Measurements from ENCODE around the gene VGLL4. TPM values are rescaled to one million over a fixed set of nuclear protein-coding genes. Genes with fewer than 3 reads are reported as not detected.
"Not testable (repeated sequence)": the region's sequence is repeated elsewhere in the genome, so short reads cannot be mapped to it uniquely, and the experiment has no call there.

The VGLL4 gene
- total and polyA plus RNA-seq, 2 experiments from 2014 or later, result 30.9 to 46.5 TPM

DNA sequence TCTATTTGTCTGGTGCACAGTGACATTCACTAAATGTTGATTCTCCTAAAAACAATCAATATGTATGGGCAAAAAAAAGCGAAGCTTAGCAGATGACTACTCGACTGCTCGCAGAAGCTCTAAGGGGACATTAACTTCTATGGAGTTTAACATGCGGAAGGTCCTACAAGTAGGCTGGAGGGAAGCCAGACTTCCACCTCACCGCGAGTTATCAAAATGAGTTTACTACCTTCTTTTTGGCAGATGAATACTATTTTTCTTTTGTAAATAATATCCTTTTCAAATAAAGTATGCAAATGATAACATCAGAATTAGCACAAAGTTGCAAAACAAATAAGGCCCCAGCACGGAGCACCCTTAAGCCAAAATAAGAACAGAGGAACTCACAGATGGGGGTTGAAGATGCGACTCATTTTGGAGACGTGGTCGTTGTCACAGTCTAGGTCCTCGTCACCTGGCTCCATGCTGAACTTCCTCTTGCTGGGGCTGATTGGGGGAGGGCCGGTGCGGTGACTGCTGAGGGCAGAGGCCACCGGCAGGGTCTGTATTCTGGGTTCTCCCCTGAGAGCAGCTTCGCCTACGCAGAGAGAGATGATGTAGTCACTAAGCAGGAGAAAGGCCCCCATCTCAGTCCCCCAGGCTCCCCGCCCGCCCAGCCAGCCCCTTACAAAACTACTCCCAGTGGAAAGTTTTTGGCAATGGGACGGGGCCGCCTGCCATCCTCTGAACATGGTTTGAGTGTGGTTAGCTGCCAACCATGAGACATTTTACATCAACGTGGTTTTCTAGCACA is 42.1 kb downstream of the VGLL4 start:
- peaks cover 68% of the 10 kb centered on the region for H3F3A ChIP-seq (ENCODE audit: insufficient read depth)
- no peaks in the 10 kb centered on the region for H3K9me2 ChIP-seq (ENCODE audit: insufficient read depth)
- DNase-seq, result peak; percentile 88
- H3K4me3 ChIP-seq, result peak overlapping the region; percentile 47
- H3K9ac ChIP-seq, result peak overlapping the region; percentile 76
- WGBS, 2 experiments (ENCODE audit: low coverage in 1 of 2, low lambda C conversion rate in 2 of 2, missing lambda C conversion rate in 2 of 2), result 26 to 29% methylated on average over 18 to 21 of the region's 21 CpGs
- H3K79me2 ChIP-seq (ENCODE audit: insufficient read depth), result peaks cover 83% of the 10 kb centered on the region
- peaks cover 66% of the 10 kb centered on the region for H3K4me1 ChIP-seq (ENCODE audit: insufficient read depth)
- peak overlapping the region; percentile 96 for H3K27ac ChIP-seq
- no peaks in the 10 kb centered on the region for H3K9me3 ChIP-seq (ENCODE audit: low read depth)
- TF ChIP-seq EZH2phosphoT487 (IDR thresholded peaks at IDR 0.05; ENCODE audit: insufficient read depth, low read depth) (no peak), EZH2 (IDR thresholded peaks at IDR 0.05; ENCODE audit: insufficient read depth, poor library complexity, severe bottlenecking) (no peak)
- no peak overlapping the region for H2AFZ ChIP-seq
- H3K36me3 ChIP-seq (ENCODE audit: low read depth), result 0 out of 2 replicates have a peak, but pooled peaks cover 3% of the 10 kb centered on the region
- in situ Hi-C loops (cut with MboI), result no loop called here
- no peaks in the 10 kb centered on the region for H4K20me1 ChIP-seq (ENCODE audit: insufficient read depth)
- H3K27me3 ChIP-seq (replicated peaks; ENCODE audit: insufficient read depth), result no peaks in the 10 kb centered on the region
- H3K4me2 ChIP-seq (ENCODE audit: unreplicated experiment), result peak overlapping the region; percentile 70

GRCh38 chr3:11600501-11601282 is 43.0 kb downstream of the VGLL4 start:
- H2AFZ ChIP-seq, result no peak overlapping the region
- H3K79me2 ChIP-seq (ENCODE audit: insufficient read depth), result peaks cover 83% of the 10 kb centered on the region
- H3K4me3 ChIP-seq, result peak overlapping the region; percentile 47
- H3F3A ChIP-seq (ENCODE audit: insufficient read depth), result peaks cover 68% of the 10 kb centered on the region
- 1 to 7% methylated on average over 18 of the region's 18 CpGs for WGBS, 2 experiments (ENCODE audit: low coverage in 1 of 2, low lambda C conversion rate in 2 of 2, missing lambda C conversion rate in 2 of 2)
- peak overlapping the region; percentile 73 for H3K4me2 ChIP-seq (ENCODE audit: unreplicated experiment)
- DNase-seq, result peak; percentile 99
- no peaks in the 10 kb centered on the region for H3K9me2 ChIP-seq (ENCODE audit: insufficient read depth)
- H3K36me3 ChIP-seq (ENCODE audit: low read depth), result 0 out of 2 replicates have a peak, but pooled peaks cover 3% of the 10 kb centered on the region
- TF ChIP-seq EZH2 (IDR thresholded peaks at IDR 0.05; ENCODE audit: insufficient read depth, poor library complexity, severe bottlenecking) (no peak), EZH2phosphoT487 (IDR thresholded peaks at IDR 0.05; ENCODE audit: insufficient read depth, low read depth) (no peak)
- peaks cover 64% of the 10 kb centered on the region for H3K4me1 ChIP-seq (ENCODE audit: insufficient read depth)
- no peaks in the 10 kb centered on the region for H3K9me3 ChIP-seq (ENCODE audit: low read depth)
- no peaks in the 10 kb centered on the region for H4K20me1 ChIP-seq (ENCODE audit: insufficient read depth)
- H3K27ac ChIP-seq, result peak overlapping the region; percentile 96
- peak overlapping the region; percentile 76 for H3K9ac ChIP-seq
- in situ Hi-C loops (cut with MboI), result no loop called here
- H3K27me3 ChIP-seq (replicated peaks; ENCODE audit: insufficient read depth), result no peaks in the 10 kb centered on the region

- Histone ChIP-seq H3K27me3 (replicated peaks; ENCODE audit: insufficient read depth) (no peaks in the 10 kb centered on the region), H3K4me1 (ENCODE audit: insufficient read depth) (peaks cover 49% of the 10 kb centered on the region), H3K9me3 (ENCODE audit: low read depth) (no peaks in the 10 kb centered on the region), H4K20me1 (ENCODE audit: insufficient read depth) (no peaks in the 10 kb centered on the region), H3K36me3 (ENCODE audit: low read depth) (peaks cover 3% of the 10 kb centered on the region; the same call in 1 of the 2 replicates), H3K9me2 (ENCODE audit: insufficient read depth) (no peaks in the 10 kb centered on the region), H3K9ac (no peak overlapping the region), H3K79me2 (ENCODE audit: insufficient read depth) (peaks cover 82% of the 10 kb centered on the region), H3F3A (ENCODE audit: insufficient read depth) (peaks cover 49% of the 10 kb centered on the region), H3K4me2 (ENCODE audit: unreplicated experiment) (no peak overlapping the region), H3K4me3 (no peak overlapping the region), H3K27ac (no peak overlapping the region), H2AFZ (no peak overlapping the region)
- in situ Hi-C loops (cut with MboI), result no loop called here
- no peak for DNase-seq
- WGBS, 2 experiments (ENCODE audit: low coverage in 1 of 2, low lambda C conversion rate in 2 of 2, missing lambda C conversion rate in 2 of 2), result 91 to 94% methylated on average over 7 of the region's 7 CpGs
- TF ChIP-seq EZH2phosphoT487 (IDR thresholded peaks at IDR 0.05; ENCODE audit: insufficient read depth, low read depth), result no peak
- TF ChIP-seq EZH2 (IDR thresholded peaks at IDR 0.05; ENCODE audit: insufficient read depth, poor library complexity, severe bottlenecking), result no peak
Observed at GRCh38 chr3:11596387-11596786, 47.3 kb downstream of the VGLL4 start.

DNA sequence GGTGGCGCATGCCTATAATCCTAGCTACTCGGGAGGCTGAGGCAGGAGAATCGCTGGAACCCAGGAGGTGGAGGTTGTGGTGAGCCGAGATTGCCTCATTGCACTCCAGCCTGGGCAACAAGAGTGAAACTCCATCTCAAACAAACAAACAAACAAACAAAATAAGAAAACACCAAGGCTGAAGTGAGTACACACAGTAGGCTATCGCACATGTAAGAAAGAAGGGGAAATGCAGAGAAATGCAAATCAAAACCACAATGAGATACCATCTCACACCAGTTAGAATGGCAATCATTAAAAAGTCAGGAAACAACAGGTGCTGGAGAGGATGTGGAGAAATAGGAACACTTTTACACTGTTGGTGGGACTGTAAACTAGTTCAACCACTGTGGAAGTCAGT is 48.7 kb downstream of the VGLL4 start:
- DNase-seq; H3K9ac ChIP-seq; H3K4me2 ChIP-seq (ENCODE audit: unreplicated experiment); H2AFZ ChIP-seq; H3K9me3 ChIP-seq (ENCODE audit: low read depth); in situ Hi-C loops (cut with MboI); H3K27ac ChIP-seq; H3K4me3 ChIP-seq; H3K36me3 ChIP-seq (ENCODE audit: low read depth); H3K9me2 ChIP-seq (ENCODE audit: insufficient read depth); H4K20me1 ChIP-seq (ENCODE audit: insufficient read depth); H3K27me3 ChIP-seq (replicated peaks; ENCODE audit: insufficient read depth): not testable (repeated sequence)
- peaks cover 92% of the 10 kb centered on the region for H3K79me2 ChIP-seq (ENCODE audit: insufficient read depth)
- H3F3A ChIP-seq (ENCODE audit: insufficient read depth), result peaks cover 53% of the 10 kb centered on the region
- H3K4me1 ChIP-seq (ENCODE audit: insufficient read depth), result peaks cover 52% of the 10 kb centered on the region
- 99 to 100% methylated on average over 2 to 5 of the region's 5 CpGs for WGBS, 2 experiments (ENCODE audit: low coverage in 1 of 2, low lambda C conversion rate in 2 of 2, missing lambda C conversion rate in 2 of 2)

Data from GM23248 (cell line).